ENCODE measurements around the gene NBPF3. TPM values are rescaled to one million over a fixed set of nuclear protein-coding genes. Genes with fewer than 3 reads are reported as not detected.

Gene NBPF3
- total RNA-seq, 1 experiment from 2014 or later: 15.8 TPM

- no peak for DNase-seq
- Histone ChIP-seq H3K9me3 (ENCODE audit: control insufficient read depth, low read depth, low read length) (no peaks in the 10 kb centered on the region), H4K5ac (ENCODE audit: insufficient read length, low read depth, low read length) (no peak overlapping the region), H3K23me2 (ENCODE audit: insufficient read length, low read depth, low read length, poor library complexity, severe bottlenecking) (no peaks in the 10 kb centered on the region), H3K4ac (ENCODE audit: low read depth, low read length) (no peak overlapping the region), H4K91ac (ENCODE audit: insufficient read length, low read depth, low read length) (no peak overlapping the region), H3T11ph (ENCODE audit: low read length) (no peak overlapping the region), H2BK5ac (ENCODE audit: insufficient read length, low read length) (no peak overlapping the region), H3K79me1 (ENCODE audit: insufficient read depth, low read depth, low read length, poor library complexity, severe bottlenecking) (no peaks in the 10 kb centered on the region), H2AFZ (ENCODE audit: low read length) (no peak overlapping the region), H3K23ac (ENCODE audit: insufficient read length, low read depth, low read length) (no peak overlapping the region), H3K27ac (ENCODE audit: insufficient read length, low read depth, low read length) (no peak overlapping the region), H3K4me1 (ENCODE audit: insufficient read depth, low read length) (no peaks in the 10 kb centered on the region), H3K18ac (ENCODE audit: insufficient read length, low read depth, low read length) (no peak overlapping the region), H3K9ac (ENCODE audit: extremely low read depth, insufficient read length, low read length) (no peak overlapping the region), H3K27me3 (ENCODE audit: insufficient read depth, low read length) (no peaks in the 10 kb centered on the region), H2BK15ac (ENCODE audit: low read depth, low read length) (no peak overlapping the region), H3K4me2 (ENCODE audit: insufficient read depth, insufficient read length, low read length) (no peak overlapping the region), H3K79me2 (ENCODE audit: insufficient read depth, low read length) (no peaks in the 10 kb centered on the region), H2BK12ac (ENCODE audit: insufficient read length, low read depth, low read length) (no peak overlapping the region), H2BK120ac (ENCODE audit: low read depth, low read length, poor library complexity, severe bottlenecking) (no peak overlapping the region), H4K8ac (replicated peaks; ENCODE audit: insufficient read length, low read depth, low read length) (no peak overlapping the region), H3K56ac (ENCODE audit: insufficient read length, low read depth, low read length) (no peak overlapping the region), H2AK5ac (ENCODE audit: insufficient read length, low read length) (no peak overlapping the region), H4K20me1 (ENCODE audit: control insufficient read depth, insufficient read depth, insufficient read length) (no peaks in the 10 kb centered on the region), H3K14ac (ENCODE audit: insufficient read depth, low read length) (no peak overlapping the region), H2BK20ac (ENCODE audit: low read depth, low read length, poor library complexity, severe bottlenecking) (no peak overlapping the region)
- peaks cover 3 to 15% (median 7%) of the 10 kb centered on the region in 3 experiments; a peak in 6 of 7 replicates for H3K36me3 Mint-ChIP-seq (ENCODE audit: insufficient read depth in 1 of 3, low read depth in 3 of 3)
- TF ChIP-seq CTCF (conservative IDR thresholded peaks at IDR 0.05): no peak
- H3K4me3 Mint-ChIP-seq: no peak overlapping the region
- H3K4me1 Mint-ChIP-seq: no peaks in the 10 kb centered on the region
- WGBS (ENCODE audit: extremely low coverage, insufficient read length, low lambda C conversion rate): no CpG with 5 or more reads among the region's 1 CpG
- no peak overlapping the region for H3K27ac Mint-ChIP-seq
- no peaks in the 10 kb centered on the region for H3K27me3 Mint-ChIP-seq (ENCODE audit: low read depth)
- no peaks in the 10 kb centered on the region for H3K9me3 Mint-ChIP-seq
Measured at GRCh38 chr1:21451212-21451611, 11.3 kb downstream of the NBPF3 start.

Data from H9 (cell line).